GM19372 (cell line): ENCODE data around the gene GAPVD1.
"Not testable (repeated sequence)": the region's sequence is repeated elsewhere in the genome, so short reads cannot be mapped to it uniquely, and the experiment has no call there.

Experiments used
- ATAC-seq: cut with Tn5 transposase; IDR thresholded peaks from one replicate; pipeline ENCODE4 v1.9.1; 2021; ENCODE audit warnings: mild to moderate bottlenecking, low read depth, moderate library complexity; ENCODE audit not compliant: unreplicated experiment

GAPVD1 gene

GRCh38 chr9:125261501-125262293 lies at the start of gene GAPVD1:
Gene GAPVD1 (plus strand): TSS chr9:125261826. CDS start chr9:125298922, 37,096 bp downstream.
- ATAC-seq = peak; percentile 97

GRCh38 chr9:125214186-125214585 lies 47.4 kb upstream of the GAPVD1 start:
- ATAC-seq = no peak

GRCh38 chr9:125218621-125219020 lies 43.0 kb upstream of the GAPVD1 start:
- no peak for ATAC-seq

GRCh38 chr9:125224858-125225257 lies 36.8 kb upstream of the GAPVD1 start:
- not testable (repeated sequence) for ATAC-seq

GRCh38 chr9:125227761-125228160 lies 33.9 kb upstream of the GAPVD1 start:
- ATAC-seq = no peak

GRCh38 chr9:125233678-125234077 lies 27.9 kb upstream of the GAPVD1 start:
- no peak for ATAC-seq

GRCh38 chr9:125234099-125234498 lies 27.5 kb upstream of the GAPVD1 start:
- ATAC-seq = not testable (repeated sequence)

GRCh38 chr9:125235804-125236519 lies 25.7 kb upstream of the GAPVD1 start:
- no peak for ATAC-seq

- ATAC-seq = not testable (repeated sequence)
Observed at GRCh38 chr9:125236520-125237159, 25.0 kb upstream of the GAPVD1 start.

GRCh38 chr9:125238127-125238914 lies 23.3 kb upstream of the GAPVD1 start:
- no peak for ATAC-seq

- no peak for ATAC-seq
Observed at GRCh38 chr9:125238915-125239446, 22.6 kb upstream of the GAPVD1 start.

GRCh38 chr9:125239631-125240597 lies 21.7 kb upstream of the GAPVD1 start:
- no peak for ATAC-seq

- peak; percentile 18 for ATAC-seq
Observed at GRCh38 chr9:125240649-125240999, 21.0 kb upstream of the GAPVD1 start.

- peak; percentile 86 for ATAC-seq
Observed at GRCh38 chr9:125241000-125241862, 20.4 kb upstream of the GAPVD1 start, which contains the start of gene HSPA5. Gene HSPA5 (minus strand): TSS chr9:125241343. CDS start chr9:125241126, 217 bp downstream.

- ATAC-seq = peak; percentile 8
Observed at GRCh38 chr9:125241863-125242739, 19.5 kb upstream of the GAPVD1 start.

GRCh38 chr9:125243792-125244260 lies 17.8 kb upstream of the GAPVD1 start:
- no peak for ATAC-seq

- no peak for ATAC-seq
Observed at GRCh38 chr9:125246261-125246667, 15.4 kb upstream of the GAPVD1 start.
